ENCODE measurements around the gene PARD3. TPM values are rescaled to one million over a fixed set of nuclear protein-coding genes. Genes with fewer than 3 reads are reported as not detected.

Gene PARD3
- total RNA-seq, 1 donor from 2014 or later = 51.2 TPM

GRCh38 chr10:34549001-34549400, 266.1 kb downstream of the PARD3 start:
- Mint-ChIP-seq H3K36me3 (ENCODE audit: low read depth) (no peaks in the 10 kb centered on the region), H3K27ac (ENCODE audit: unreplicated experiment) (no peak overlapping the region), H3K27me3 (ENCODE audit: low read depth) (no peaks in the 10 kb centered on the region), H3K4me1 (peaks cover 10% of the 10 kb centered on the region), H3K9me3 (no peaks in the 10 kb centered on the region), H3K4me3 (no peak overlapping the region)
- TF ChIP-seq CTCF (conservative IDR thresholded peaks at IDR 0.05) = no peak
- no peak for DNase-seq (ENCODE audit: low read depth, low spot score)

- H3K4me3 Mint-ChIP-seq = no peak overlapping the region
- no peak for DNase-seq (ENCODE audit: low read depth, low spot score)
- peaks cover 10% of the 10 kb centered on the region for H3K4me1 Mint-ChIP-seq
- no peak overlapping the region for H3K27ac Mint-ChIP-seq (ENCODE audit: unreplicated experiment)
- TF ChIP-seq CTCF (conservative IDR thresholded peaks at IDR 0.05) = no peak
- H3K36me3 Mint-ChIP-seq (ENCODE audit: low read depth) = no peaks in the 10 kb centered on the region
- H3K27me3 Mint-ChIP-seq (ENCODE audit: low read depth) = no peaks in the 10 kb centered on the region
- no peaks in the 10 kb centered on the region for H3K9me3 Mint-ChIP-seq
Measured at GRCh38 chr10:34548466-34548865, 266.6 kb downstream of the PARD3 start.

- peaks cover 10% of the 10 kb centered on the region for H3K4me1 Mint-ChIP-seq
- no peaks in the 10 kb centered on the region for H3K27me3 Mint-ChIP-seq (ENCODE audit: low read depth)
- no peak for TF ChIP-seq CTCF (conservative IDR thresholded peaks at IDR 0.05)
- H3K4me3 Mint-ChIP-seq = no peak overlapping the region
- H3K36me3 Mint-ChIP-seq (ENCODE audit: low read depth) = no peaks in the 10 kb centered on the region
- no peak for DNase-seq (ENCODE audit: low read depth, low spot score)
- H3K9me3 Mint-ChIP-seq = no peaks in the 10 kb centered on the region
- H3K27ac Mint-ChIP-seq (ENCODE audit: unreplicated experiment) = no peak overlapping the region
Measured at GRCh38 chr10:34547695-34548094, 267.4 kb downstream of the PARD3 start.

- Mint-ChIP-seq H3K4me1 (peaks cover 10% of the 10 kb centered on the region), H3K9me3 (no peaks in the 10 kb centered on the region), H3K4me3 (no peak overlapping the region), H3K36me3 (ENCODE audit: low read depth) (no peaks in the 10 kb centered on the region), H3K27me3 (ENCODE audit: low read depth) (no peaks in the 10 kb centered on the region), H3K27ac (ENCODE audit: unreplicated experiment) (no peak overlapping the region)
- no peak for TF ChIP-seq CTCF (conservative IDR thresholded peaks at IDR 0.05)
- no peak for DNase-seq (ENCODE audit: low read depth, low spot score)
Measured at GRCh38 chr10:34547291-34547690, 267.8 kb downstream of the PARD3 start.

- Mint-ChIP-seq H3K4me1 (peaks cover 6% of the 10 kb centered on the region), H3K36me3 (ENCODE audit: low read depth) (no peaks in the 10 kb centered on the region), H3K9me3 (no peaks in the 10 kb centered on the region), H3K27me3 (ENCODE audit: low read depth) (no peaks in the 10 kb centered on the region), H3K4me3 (no peak overlapping the region), H3K27ac (ENCODE audit: unreplicated experiment) (no peak overlapping the region)
- DNase-seq (ENCODE audit: low read depth, low spot score) = no peak
- TF ChIP-seq CTCF (conservative IDR thresholded peaks at IDR 0.05) = no peak
Measured at GRCh38 chr10:34544400-34544799, 270.7 kb downstream of the PARD3 start.

- Mint-ChIP-seq H3K4me1 (peaks cover 6% of the 10 kb centered on the region), H3K9me3 (no peaks in the 10 kb centered on the region), H3K36me3 (ENCODE audit: low read depth) (no peaks in the 10 kb centered on the region), H3K27ac (ENCODE audit: unreplicated experiment) (no peak overlapping the region), H3K27me3 (ENCODE audit: low read depth) (no peaks in the 10 kb centered on the region), H3K4me3 (no peak overlapping the region)
- TF ChIP-seq CTCF (conservative IDR thresholded peaks at IDR 0.05) = no peak
- DNase-seq (ENCODE audit: low read depth, low spot score) = no peak
Measured at GRCh38 chr10:34543716-34544115, 271.4 kb downstream of the PARD3 start.

Measured in neural crest cell (in vitro differentiated cells).